DMS153 treated with DMSO at 0.1 percent for 48 hours (cell line): ENCODE data around the gene IBTK.

Experiments
- DNase-seq: peaks from one replicate; lab custom pipeline; 2025; ENCODE audit not compliant: unreplicated experiment; lab: John Stamatoyannopoulos, UW

Gene IBTK

DNA sequence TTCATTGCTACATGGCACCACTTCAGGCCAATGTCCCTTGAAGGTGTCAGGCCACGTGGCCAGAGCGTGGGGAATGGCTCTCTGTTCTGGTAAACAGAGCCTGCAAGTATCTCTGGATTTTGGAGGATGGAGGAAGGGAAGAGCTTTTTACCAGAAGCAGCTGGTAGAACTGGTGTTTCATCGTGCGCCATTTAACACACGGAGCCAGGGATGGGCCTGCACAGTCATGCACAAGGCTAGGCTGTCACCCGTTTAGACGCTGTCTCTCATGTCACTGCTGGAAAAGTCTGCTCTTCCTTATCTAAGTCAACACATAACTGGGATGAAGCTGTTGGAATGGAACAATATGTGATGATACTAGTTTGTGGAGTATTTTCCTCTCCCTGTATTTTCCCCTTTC is 123.9 kb downstream of the IBTK start:
- DNase-seq: no peak
